ENCODE data around the gene NUCKS1. TPM values are rescaled to one million over a fixed set of nuclear protein-coding genes. Genes with fewer than 3 reads are reported as not detected.

The NUCKS1 gene
- total and polyA plus RNA-seq, 2 of the 4 experiments (the other 2 are of a cell fraction): 37.9 to 103 TPM

GRCh38 chr1:205699416-205699815 is 50.6 kb downstream of the NUCKS1 start:
- TF ChIP-seq CHD1 (IDR thresholded peaks at IDR 0.05; ENCODE audit: low read depth, low read length) (no peak), CTCF (conservative IDR thresholded peaks at IDR 0.05; ENCODE audit: low read depth, low read length) (no peak), FOS (IDR thresholded peaks at IDR 0.05; ENCODE audit: low read depth, low read length) (no peak), SMC3 (IDR thresholded peaks at IDR 0.05; ENCODE audit: low read depth, low read length) (no peak), USF2 (IDR thresholded peaks at IDR 0.05; ENCODE audit: low read depth, low read length) (no peak), CEBPB (IDR thresholded peaks at IDR 0.05; ENCODE audit: low read depth, low read length) (no peak), RFX5 (IDR thresholded peaks at IDR 0.05; ENCODE audit: low read depth, low read length) (no peak), NFE2L2 (IDR thresholded peaks at IDR 0.05; ENCODE audit: low read depth, low read length) (no peak), MAZ (IDR thresholded peaks at IDR 0.05; ENCODE audit: borderline replicate concordance, low read depth, low read length) (no peak), MAFK (IDR thresholded peaks at IDR 0.05; ENCODE audit: low read depth, low read length) (no peak), RAD21 (IDR thresholded peaks at IDR 0.05; ENCODE audit: low read length) (no peak), BHLHE40 (IDR thresholded peaks at IDR 0.05; ENCODE audit: low read depth, low read length) (no peak), RCOR1 (IDR thresholded peaks at IDR 0.05; ENCODE audit: insufficient replicate concordance, low read length) (no peak), POLR2A (IDR thresholded peaks at IDR 0.05; ENCODE audit: low read depth, low read length) (no peak), MXI1 (IDR thresholded peaks at IDR 0.05; ENCODE audit: borderline replicate concordance, low read depth, low read length) (no peak)
- H3K36me3 ChIP-seq (ENCODE audit: control insufficient read depth, insufficient read depth, low read length): peaks cover 5% of the 10 kb centered on the region
- no peak overlapping the region for H3K18ac ChIP-seq (ENCODE audit: low read depth, low read length)
- H4K8ac ChIP-seq (ENCODE audit: low read depth in 2 of 2, low read length in 2 of 2): no peak overlapping the region
- no peak overlapping the region for H3K4me2 ChIP-seq (ENCODE audit: low read depth, low read length)
- no peaks in the 10 kb centered on the region for H3K79me1 ChIP-seq (ENCODE audit: low read depth in 1 of 2, low read length in 2 of 2)
- H2BK120ac ChIP-seq (ENCODE audit: low read depth, low read length): no peak overlapping the region
- 0 out of 2 replicates have a peak, but pooled peaks cover 3% of the 10 kb centered on the region for H3K9me1 ChIP-seq (ENCODE audit: insufficient read depth, low read length)
- H3K4me1 ChIP-seq (ENCODE audit: control insufficient read depth, insufficient read depth, low read length): no peaks in the 10 kb centered on the region; the same call in 1 of the 2 replicates
- DNase-seq (no peak), ATAC-seq (ENCODE audit: low read depth) (no peak)
- H4K91ac ChIP-seq (ENCODE audit: insufficient read depth, low read depth, low read length): no peak overlapping the region
- H2BK5ac ChIP-seq (ENCODE audit: low read depth, low read length, poor library complexity, severe bottlenecking): no peak overlapping the region
- no peak overlapping the region for H2AK5ac ChIP-seq (ENCODE audit: low read depth, low read length)
- in situ Hi-C loops (cut with MboI; ENCODE audit: low sequenced_read_pairs): no loop called here
- no peak overlapping the region for H3K4me3 ChIP-seq (ENCODE audit: insufficient read depth, low read depth, low read length)
- BruUV-seq (replicated peaks): no TSS peak
- no peak overlapping the region for H2AFZ ChIP-seq (replicated peaks; ENCODE audit: low read length, poor library complexity)
- CTCF ChIA-PET: no interaction called here
- no peak overlapping the region for H3K4ac ChIP-seq (ENCODE audit: low read depth, low read length)
- H4K5ac ChIP-seq (ENCODE audit: low read depth, low read length): no peak overlapping the region
- no peaks in the 10 kb centered on the region for H4K20me1 ChIP-seq (ENCODE audit: insufficient read depth, low read length)
- no peak overlapping the region for H3K9ac ChIP-seq (ENCODE audit: low read depth, low read length)
- dilution Hi-C loops (cut with HindIII; ENCODE audit: low sequenced_read_pairs, unreplicated experiment): no loop called here
- WGBS, 2 experiments (ENCODE audit: extremely low coverage in 2 of 2, insufficient read length in 1 of 2): no CpG with 5 or more reads among the region's 4 CpGs
- no peaks in the 10 kb centered on the region for H3K27me3 ChIP-seq (ENCODE audit: control insufficient read depth, insufficient read depth, low read length)
- H2BK15ac ChIP-seq (ENCODE audit: low read depth, low read length): no peak overlapping the region
- intact Hi-C loops (cut with micrococcal nuclease): no loop called here
- H3K14ac ChIP-seq (replicated peaks; ENCODE audit: low read depth, low read length): no peak overlapping the region
- POLR2A ChIA-PET (ENCODE audit: unreplicated experiment): no interaction called here
- no peak overlapping the region for H3K56ac ChIP-seq (ENCODE audit: extremely low read depth, insufficient read depth, low read length)
- H2BK20ac ChIP-seq (ENCODE audit: low read depth, low read length): no peak overlapping the region
- H2AK9ac ChIP-seq (replicated peaks; ENCODE audit: low read depth, low read length, poor library complexity): no peak overlapping the region
- no peaks in the 10 kb centered on the region for H3K9me3 ChIP-seq (ENCODE audit: control insufficient read depth, insufficient read depth, low read length)
- no peak overlapping the region for H3K27ac ChIP-seq (ENCODE audit: insufficient read depth, low read length)
- H3K23ac ChIP-seq (ENCODE audit: low read depth, low read length): no peak overlapping the region

All from IMR-90 (cell line).